GM23338 (cell line): ENCODE measurements around the gene CHAD. TPM values are rescaled to one million over a fixed set of nuclear protein-coding genes. Genes with fewer than 3 reads are reported as not detected.

Experiments used
- ATAC-seq: fragments of 200-7000 bp; cut with Tn5 transposase; 3 replicates; pipeline ENCODE4 v1.9.1; 2020
- DNase-seq: peaks from one replicate; pipeline ENCODE4 v3.0.0-alpha.2; 2015; ENCODE audit warnings: low spot score
- H2AFZ ChIP-seq: fragments of 200-600 bp; sonication (generic); 2 replicates; pipeline ENCODE4 v1.8.0; 2016; ENCODE audit warnings: antibody characterized with exemption, mild to moderate bottlenecking, moderate library complexity
- H3F3A ChIP-seq: fragments of 200-600 bp; sonication (generic); replicated peaks from 2 replicates; pipeline ENCODE4 v1.8.0; 2017; ENCODE audit warnings: antibody characterized with exemption, mixed run types, low read depth
- H3K27ac ChIP-seq: fragments of 200-600 bp; sonication (generic); 2 replicates; pipeline ENCODE4 v1.6.1; 2016; ENCODE audit warnings: low read depth
- H3K27me3 ChIP-seq: fragments of 200-600 bp; sonication (generic); 2 replicates; pipeline ENCODE4 v1.8.0; 2016; ENCODE audit warnings: mild to moderate bottlenecking, mixed run types, moderate library complexity; ENCODE audit not compliant: insufficient read depth
- H3K36me3 ChIP-seq: fragments of 200-600 bp; sonication (generic); 2 replicates; pipeline ENCODE4 v1.8.0; 2016; ENCODE audit warnings: mild to moderate bottlenecking; ENCODE audit not compliant: insufficient read depth
- H3K4me1 ChIP-seq: fragments of 200-600 bp; sonication (generic); 2 replicates; pipeline ENCODE4 v1.8.0; 2016; ENCODE audit warnings: mild to moderate bottlenecking, moderate library complexity; ENCODE audit not compliant: insufficient read depth
- H3K4me2 ChIP-seq: fragments of 200-600 bp; sonication (generic); 2 replicates; pipeline ENCODE4 v1.7.1; 2017; ENCODE audit warnings: mixed run types
- H3K4me3 ChIP-seq: fragments of 200-600 bp; sonication (generic); 2 replicates; pipeline ENCODE4 v1.6.1; 2016; ENCODE audit warnings: mixed run types
- H3K79me2 ChIP-seq: fragments of 200-600 bp; sonication (generic); replicated peaks from 2 replicates; pipeline ENCODE4 v1.8.0; 2017; ENCODE audit warnings: mild to moderate bottlenecking; ENCODE audit not compliant: insufficient read depth
- H3K9me2 ChIP-seq: fragments of 200-600 bp; sonication (generic); 2 replicates; pipeline ENCODE4 v1.8.0; 2017; ENCODE audit not compliant: insufficient read depth
- H4K20me1 ChIP-seq: fragments of 200-600 bp; sonication (generic); replicated peaks from 2 replicates; pipeline ENCODE4 v1.8.0; 2017; ENCODE audit warnings: mild to moderate bottlenecking; ENCODE audit not compliant: insufficient read depth
- H3K27ac Mint-ChIP-seq: 2 replicates; pipeline ENCODE4 v1.8.0; 2020; ENCODE audit warnings: inconsistent platforms, mild to moderate bottlenecking, moderate library complexity, mixed read lengths
- H3K27me3 Mint-ChIP-seq: 3 replicates; pipeline ENCODE4 v1.8.0; 2022; ENCODE audit warnings: low read depth, mild to moderate bottlenecking, moderate library complexity, mixed read lengths, inconsistent platforms; ENCODE audit not compliant: insufficient read depth, poor library complexity
- H3K36me3 Mint-ChIP-seq: 3 replicates; pipeline ENCODE4 v1.8.0; 2021; ENCODE audit warnings: low read depth, mild to moderate bottlenecking, inconsistent platforms, moderate library complexity, mixed read lengths
- H3K4me1 Mint-ChIP-seq: 3 replicates; pipeline ENCODE4 v1.8.0; 2020; ENCODE audit warnings: mild to moderate bottlenecking, inconsistent platforms, mixed read lengths
- H3K4me3 Mint-ChIP-seq: 3 replicates; pipeline ENCODE4 v1.8.0; 2021; ENCODE audit warnings: moderate library complexity, mild to moderate bottlenecking, inconsistent platforms, mixed read lengths
- H3K9me3 Mint-ChIP-seq: 3 replicates; pipeline ENCODE4 v1.8.0; 2020; ENCODE audit warnings: moderate library complexity, mild to moderate bottlenecking, inconsistent platforms, mixed read lengths
- CTCF ChIP-seq, 2 experiments: fragments of 200-600 bp in 1 of 2; sonication (generic) in 1 of 2; conservative IDR thresholded peaks; 2 replicates each; pipeline versions ENCODE4 v1.5.1 to v1.6.1; 2016 to 2017; ENCODE audit warnings: antibody characterized with exemption in 2 of 2, low read depth in 2 of 2, mild to moderate bottlenecking in 2 of 2, moderate library complexity in 1 of 2
- EZH2 ChIP-seq: fragments of 200-600 bp; sonication (generic); IDR thresholded peaks from one replicate; pipeline ENCODE4 v1.8.0; 2017; ENCODE audit warnings: antibody characterized with exemption, mild to moderate bottlenecking, low read depth; ENCODE audit not compliant: unreplicated experiment
- EZH2phosphoT487 ChIP-seq: fragments of 200-600 bp; sonication (generic); IDR thresholded peaks from one replicate; pipeline ENCODE4 v1.8.1; 2018; ENCODE audit warnings: antibody characterized with exemption; ENCODE audit not compliant: unreplicated experiment
- NANOG ChIP-seq: IDR thresholded peaks from 2 replicates; pipeline ENCODE4 v1.6.1; 2016; ENCODE audit warnings: antibody characterized with exemption, borderline replicate concordance
- POLR2AphosphoS5 ChIP-seq: IDR thresholded peaks from 2 replicates; pipeline ENCODE4 v1.6.1; 2016; ENCODE audit warnings: antibody characterized with exemption, low read depth
- STAT1 ChIP-seq: IDR thresholded peaks from one replicate; pipeline ENCODE4 v1.6.1; 2016; ENCODE audit warnings: antibody characterized with exemption; ENCODE audit not compliant: unreplicated experiment
- ZNF114 ChIP-seq: fragments of 250-450 bp; sonication (Bioruptor Pico); IDR thresholded peaks from 2 replicates; pipeline ENCODE4 v1.5.0; 2020; ENCODE audit warnings: mild to moderate bottlenecking, moderate library complexity
- ZNF331 ChIP-seq: fragments of 250-450 bp; sonication (Bioruptor Pico); IDR thresholded peaks from 2 replicates; pipeline ENCODE4 v1.5.0; 2020; ENCODE audit warnings: low read depth, mild to moderate bottlenecking, moderate library complexity
- ZNF462 ChIP-seq: fragments of 250-450 bp; sonication (Bioruptor Pico); IDR thresholded peaks from 2 replicates; pipeline ENCODE4 v1.5.0; 2020; ENCODE audit warnings: mild to moderate bottlenecking, moderate library complexity
- polyA plus RNA-seq: library from polyadenylated mRNA; unstranded; fragments of >200 nt; fragmentation: Nextera tagmentation; extraction: Ambion mirVana; gene quantifications from 2 replicates; pipeline ENCODE4 v1.2.1, GENCODE V29; 2016
- total RNA-seq: library from RNA; depleted of rRNA; stranded (reverse); fragments of >200 nt; shearing (Covaris generic); gene quantifications from 2 replicates; pipeline ENCODE4 v1.2.3, GENCODE V29; 2014

CHAD gene
- total and polyA plus RNA-seq, 2 experiments from 2014 or later = 0.18 TPM; not detected in 1

GRCh38 chr17:50502301-50502990 lies 33.8 kb upstream of the CHAD start (continued):
- TF ChIP-seq ZNF462 (CRISPR knock-in tag) (no peak), ZNF114 (CRISPR knock-in tag) (no peak), NANOG (no peak), POLR2AphosphoS5 (no peak), CTCF (conservative IDR thresholded peaks at IDR 0.05; ENCODE audit: low read depth in 2 of 2) (no peak), EZH2phosphoT487 (no peak)

GRCh38 chr17:50501054-50501453 lies 32.4 kb upstream of the CHAD start:
- peaks cover 13% of the 10 kb centered on the region for H3K27me3 Mint-ChIP-seq
- peak; percentile 71 for DNase-seq
- peak; percentile 47 to 57; a peak in 3 of 4 replicates for TF ChIP-seq CTCF (conservative IDR thresholded peaks at IDR 0.05; ENCODE audit: low read depth in 2 of 2)
- no peak for TF ChIP-seq ZNF114 (CRISPR knock-in tag)
- TF ChIP-seq ZNF331 (CRISPR knock-in tag) = no peak
- TF ChIP-seq EZH2 = no peak
- TF ChIP-seq STAT1 = no peak

More at GRCh38 chr17:50501054-50501453, 32.4 kb upstream of the CHAD start:
- Histone ChIP-seq H3K4me3 (no peak overlapping the region), H3K4me2 (no peak overlapping the region), H3K36me3 (no peaks in the 10 kb centered on the region), H3K27me3 (no peaks in the 10 kb centered on the region), H2AFZ (no peak overlapping the region), H3K27ac (no peak overlapping the region), H3K4me1 (peaks cover 8% of the 10 kb centered on the region; the same call in 1 of the 2 replicates), H3K9me2 (no peaks in the 10 kb centered on the region), H3F3A (no peaks in the 10 kb centered on the region), H3K79me2 (no peaks in the 10 kb centered on the region), H4K20me1 (no peaks in the 10 kb centered on the region)
- Mint-ChIP-seq H3K4me3 (no peak overlapping the region), H3K9me3 (no peaks in the 10 kb centered on the region), H3K36me3 (no peaks in the 10 kb centered on the region), H3K4me1 (peaks cover 14% of the 10 kb centered on the region), H3K27ac (no peak overlapping the region)
- no peak for ATAC-seq
